ENCODE measurements around the gene SCN10A.

SCN10A gene

GRCh38 chr3:38816026-38816425, at the start of gene SCN10A:
Gene SCN10A, minus strand, starts transcription at chr3:38816217. Its CDS starts 22,207 bp downstream, at chr3:38794010.
- DNase-seq (ENCODE audit: low spot score), result no peak

DNA sequence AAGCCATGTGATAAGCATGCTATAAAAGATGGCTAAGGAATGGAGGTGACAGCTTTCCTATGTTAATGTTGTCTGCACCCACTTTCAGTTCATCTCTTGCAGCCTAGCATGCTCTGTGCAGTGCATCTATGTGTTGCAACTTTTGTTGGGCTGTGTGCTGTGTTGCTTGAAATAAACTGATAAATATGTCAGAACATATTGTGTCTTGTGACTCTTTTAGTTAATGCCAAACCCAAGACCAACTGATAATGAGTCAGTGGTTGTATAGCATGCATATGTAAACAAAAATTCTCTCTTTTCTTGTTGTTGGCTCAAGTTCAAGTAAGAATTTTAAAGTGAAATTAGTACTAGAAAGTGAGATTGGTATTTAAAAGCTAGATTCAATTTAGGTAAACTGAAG, 37.0 kb upstream of the SCN10A start:
- no peak for DNase-seq (ENCODE audit: low spot score)

- DNase-seq (ENCODE audit: low spot score), result peak; percentile 34
These were observed 27.9 kb upstream of the SCN10A start for GRCh38 chr3:38843898-38844297.

GRCh38 chr3:38842266-38842965, 26.4 kb upstream of the SCN10A start:
- DNase-seq (ENCODE audit: low spot score), result no peak

DNA sequence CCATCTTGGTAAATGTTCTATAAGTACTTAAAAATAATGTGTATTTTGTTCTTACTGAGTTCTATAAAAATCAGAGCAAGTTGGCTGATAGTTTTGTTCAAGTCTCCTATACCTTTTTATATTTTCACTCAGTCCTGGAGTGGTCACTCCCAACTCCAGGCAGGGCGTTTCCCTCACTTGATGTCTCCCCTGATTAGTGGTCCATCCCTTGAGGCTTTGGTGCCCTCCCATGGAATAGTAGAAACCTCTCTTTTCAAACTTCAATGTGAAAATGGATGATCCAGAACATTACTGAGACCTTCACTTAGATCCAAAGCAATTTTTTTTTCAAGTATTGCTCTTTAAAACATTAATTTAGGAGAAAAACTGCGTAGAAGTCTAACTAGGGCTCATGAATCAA, 25.0 kb upstream of the SCN10A start:
- no peak for DNase-seq (ENCODE audit: low spot score)

DNA sequence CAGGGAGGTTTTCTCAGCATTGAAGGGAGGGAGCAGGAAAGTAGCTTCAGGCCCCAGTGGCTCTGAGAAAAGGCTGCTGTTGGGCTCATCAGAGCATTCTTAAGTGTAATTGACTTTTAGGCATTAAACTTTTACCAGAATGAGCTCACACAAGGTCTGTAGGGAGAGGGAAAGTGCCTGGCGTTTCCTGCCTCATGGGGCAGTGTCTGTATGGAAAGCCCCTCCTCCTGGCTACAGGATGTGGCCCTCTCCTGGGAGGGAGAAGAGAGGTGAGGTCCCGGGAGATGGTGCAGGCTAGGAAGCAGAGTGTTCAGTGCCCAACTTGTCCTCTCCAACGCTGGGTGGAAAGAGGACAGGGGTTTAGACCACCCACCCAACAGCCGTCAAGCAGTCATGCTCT, 21.3 kb upstream of the SCN10A start:
- DNase-seq (ENCODE audit: low spot score), result no peak

DNA sequence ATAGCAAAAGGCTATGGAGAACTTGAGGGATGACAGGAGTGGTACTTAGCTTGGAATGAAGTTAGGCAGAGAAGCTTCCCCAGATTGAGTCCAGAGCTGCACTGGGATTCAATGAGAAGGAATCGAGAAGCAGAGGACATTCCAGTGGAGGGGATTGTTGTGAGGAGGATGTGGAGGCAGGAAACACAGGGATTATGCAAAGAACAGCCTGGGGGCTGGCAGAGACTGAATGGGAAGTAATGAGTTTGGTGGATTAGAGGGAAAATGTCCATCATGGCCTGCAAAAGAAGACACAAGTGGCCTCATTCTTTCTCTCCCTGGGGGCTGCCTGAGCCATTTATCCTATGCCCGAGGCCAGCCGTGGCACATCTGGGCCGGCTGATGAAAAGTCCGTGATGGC, 20.5 kb upstream of the SCN10A start:
- DNase-seq (ENCODE audit: low spot score), result no peak

GRCh38 chr3:38835939-38836338, 19.9 kb upstream of the SCN10A start:
- no peak for DNase-seq (ENCODE audit: low spot score)

DNA sequence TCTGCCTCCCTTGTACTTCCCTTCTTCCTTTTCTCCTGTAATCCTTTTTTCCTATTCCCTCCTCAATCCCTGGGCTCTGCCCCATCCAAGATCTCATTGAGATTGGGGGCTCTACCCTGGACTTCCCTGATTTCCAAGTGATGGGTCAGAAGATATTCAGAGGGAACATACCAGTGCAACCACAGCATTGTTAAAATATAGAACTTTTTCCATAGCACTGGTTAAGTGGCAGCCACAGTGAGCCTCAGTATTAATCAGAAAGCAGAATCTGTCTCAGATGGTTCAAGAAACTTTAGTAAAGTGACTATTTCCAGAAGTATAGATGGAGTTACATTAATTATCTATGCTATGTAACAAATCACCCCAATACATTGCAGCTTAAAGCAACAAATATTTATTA, 18.7 kb upstream of the SCN10A start:
- DNase-seq (ENCODE audit: low spot score), result no peak

DNA sequence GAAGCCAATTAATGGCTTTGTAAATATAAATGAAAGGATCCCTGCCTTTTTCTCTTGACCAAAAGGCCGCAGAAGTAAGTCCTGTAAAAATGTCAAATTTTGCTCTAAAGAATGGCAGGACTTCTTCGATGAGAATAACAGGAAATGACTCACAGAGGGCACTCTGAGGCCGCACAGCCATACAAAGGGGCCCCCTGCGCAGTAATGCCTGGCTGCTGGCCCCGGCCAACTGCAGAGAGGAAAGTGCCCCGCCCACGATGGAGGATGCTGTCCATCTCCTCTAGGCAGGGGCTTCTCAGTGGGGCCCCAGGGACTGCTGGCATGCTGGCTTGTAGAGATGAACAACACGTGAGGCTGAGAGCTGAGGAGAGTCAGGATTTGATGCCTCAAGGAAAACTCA, 18.1 kb upstream of the SCN10A start:
- DNase-seq (ENCODE audit: low spot score), result no peak

GRCh38 chr3:38829404-38829803, 13.4 kb upstream of the SCN10A start:
- no peak for DNase-seq (ENCODE audit: low spot score)

GRCh38 chr3:38828681-38829080, 12.7 kb upstream of the SCN10A start:
- DNase-seq (ENCODE audit: low spot score), result no peak

- DNase-seq (ENCODE audit: low spot score), result no peak
These were observed 11.8 kb upstream of the SCN10A start for GRCh38 chr3:38827791-38828190.

GRCh38 chr3:38826001-38826400, 10.0 kb upstream of the SCN10A start:
- no peak for DNase-seq (ENCODE audit: low spot score)

DNA sequence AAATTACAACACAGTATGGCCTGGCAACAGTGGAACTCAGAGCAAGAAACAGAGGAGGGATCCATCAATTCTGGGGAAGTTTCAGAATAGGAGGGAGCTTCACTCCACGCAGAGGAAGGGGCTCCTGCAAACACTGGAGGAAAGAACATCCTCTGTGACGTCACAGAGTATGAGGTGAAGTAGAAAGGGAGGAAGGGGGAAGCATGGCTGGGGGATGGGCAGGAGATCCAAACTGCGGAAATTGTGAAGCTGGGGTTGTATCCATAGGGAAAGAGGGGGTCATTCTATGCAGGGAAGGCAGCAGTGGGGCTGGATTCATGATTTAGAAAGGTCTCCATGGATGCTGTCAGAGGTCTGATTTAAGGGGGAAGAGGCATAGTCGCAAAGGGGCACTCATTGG, 8.3 kb upstream of the SCN10A start:
- DNase-seq (ENCODE audit: low spot score), result no peak

GRCh38 chr3:38823722-38824121, 7.7 kb upstream of the SCN10A start:
- no peak for DNase-seq (ENCODE audit: low spot score)

- no peak for DNase-seq (ENCODE audit: low spot score)
These were observed 7.2 kb upstream of the SCN10A start for GRCh38 chr3:38823186-38823585.

GRCh38 chr3:38811822-38812221, 4.2 kb downstream of the SCN10A start:
- no peak for DNase-seq (ENCODE audit: low spot score)

DNA sequence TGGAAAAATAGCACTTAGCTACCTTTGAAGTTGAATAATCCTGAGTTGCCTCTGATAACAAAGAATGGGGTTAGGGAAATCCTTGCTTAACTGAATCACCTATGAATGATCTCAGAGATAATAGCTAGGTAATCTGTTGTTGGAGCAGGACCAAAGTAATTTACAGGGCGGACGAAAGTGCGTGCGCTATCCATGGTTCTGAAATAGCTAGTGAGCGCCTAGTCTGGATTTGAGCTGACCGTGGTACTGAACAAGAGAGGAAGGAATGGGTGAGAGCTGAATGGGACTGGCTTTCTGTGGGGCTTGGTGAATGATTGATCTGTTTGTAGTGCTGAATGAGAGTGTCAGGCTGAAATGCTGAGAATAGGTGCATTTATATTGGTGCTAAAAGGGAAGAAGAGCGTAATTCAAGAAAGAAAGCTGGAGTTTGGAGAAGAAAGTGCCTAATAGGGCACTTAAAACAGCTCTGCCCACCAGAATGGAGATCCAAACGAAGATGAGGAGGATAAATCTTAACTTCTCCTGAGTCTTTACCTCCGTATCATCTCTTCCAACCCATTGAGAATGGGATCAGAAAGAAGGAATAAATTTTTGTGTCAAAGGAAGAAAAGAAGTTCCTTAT, 10.1 kb downstream of the SCN10A start:
- peak; percentile 11 for DNase-seq (ENCODE audit: low spot score)

DNA sequence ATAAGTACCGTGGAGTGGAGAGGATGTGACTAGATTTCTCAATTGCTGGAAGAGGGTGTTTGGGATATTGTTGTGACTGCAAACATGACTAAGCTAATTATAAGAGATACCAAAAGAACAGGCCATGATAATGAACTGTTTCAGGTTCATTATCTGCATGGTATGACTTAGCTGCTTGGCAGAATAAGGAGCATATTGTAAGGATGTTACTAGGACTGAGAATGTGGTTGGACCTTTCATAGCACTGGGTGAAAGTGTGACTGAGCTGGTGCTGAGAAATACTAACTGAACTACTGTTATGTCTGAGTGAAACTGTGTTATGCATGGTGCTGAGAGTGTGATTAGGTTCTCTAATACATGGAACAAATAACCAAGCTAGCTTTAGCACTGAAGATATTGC, 11.0 kb downstream of the SCN10A start:
- DNase-seq (ENCODE audit: low spot score), result no peak

- DNase-seq (ENCODE audit: low spot score), result no peak
These were observed 15.5 kb downstream of the SCN10A start for GRCh38 chr3:38800511-38800910.

GRCh38 chr3:38793721-38794120, 22.3 kb downstream of the SCN10A start:
- DNase-seq (ENCODE audit: low spot score), result no peak

- DNase-seq (ENCODE audit: low spot score), result no peak
These were observed 23.0 kb downstream of the SCN10A start for GRCh38 chr3:38792983-38793382.

- DNase-seq (ENCODE audit: low spot score), result no peak
These were observed 33.9 kb downstream of the SCN10A start for GRCh38 chr3:38782148-38782547.

Measured in pons (tissue), 1 donor.